ENCODE measurements around the gene CTNNA3. TPM values are rescaled to one million over a fixed set of nuclear protein-coding genes. Genes with fewer than 3 reads are reported as not detected.

CTNNA3 gene
- total RNA-seq, 1 experiment from 2014 or later, result 0.32 TPM

DNA sequence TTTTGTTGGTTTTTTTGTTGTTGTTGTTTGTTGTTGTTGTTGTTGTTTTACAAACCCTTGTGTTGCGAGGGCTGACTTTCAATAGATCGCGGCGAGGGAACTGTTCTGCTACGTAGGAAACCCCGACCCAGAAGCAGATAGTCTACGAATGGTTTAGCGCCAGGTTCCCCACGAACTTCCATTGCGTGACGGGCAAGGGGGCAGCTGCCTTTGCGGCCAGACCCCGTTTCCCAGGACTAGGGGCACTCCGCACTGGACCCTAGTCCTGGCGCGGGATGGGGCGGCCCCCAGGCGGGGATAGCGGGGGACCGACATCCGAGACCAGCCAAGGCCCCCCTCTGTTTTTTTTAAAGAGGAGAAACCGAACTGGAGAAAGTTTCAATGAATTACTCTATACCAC is 650.6 kb downstream of the CTNNA3 start:
- Histone ChIP-seq H3K79me2 (ENCODE audit: insufficient read depth, low read length) (no peaks in the 10 kb centered on the region), H3K9me2 (ENCODE audit: insufficient read depth) (no peaks in the 10 kb centered on the region), H2AFZ (ENCODE audit: low read depth, low read length, poor library complexity, severe bottlenecking) (no peak overlapping the region), H3K9ac (ENCODE audit: low read length) (no peak overlapping the region), H4K20me1 (ENCODE audit: insufficient read depth) (no peaks in the 10 kb centered on the region), H3K4me3 (replicated peaks in 1 of 2; ENCODE audit: low read depth in 1 of 2, low read length in 2 of 2) (no peak overlapping the region), H3K4me1 (ENCODE audit: control insufficient read depth in 1 of 2, insufficient read depth in 2 of 2, low read length in 2 of 2) (no peaks in the 10 kb centered on the region; a peak in 1 of 4 replicates), H3K36me3 (ENCODE audit: control insufficient read depth in 1 of 2, insufficient read depth in 2 of 2, low read length in 2 of 2) (no peaks in the 10 kb centered on the region), H3K27ac (ENCODE audit: low read depth, low read length) (no peak overlapping the region), H3K27me3 (ENCODE audit: insufficient read depth, low read length) (no peaks in the 10 kb centered on the region), H3K4me2 (ENCODE audit: low read length) (no peak overlapping the region), H3K9me3 (ENCODE audit: control insufficient read depth in 1 of 2, insufficient read depth in 1 of 2, low read depth in 1 of 2, low read length in 2 of 2) (no peaks in the 10 kb centered on the region)
- no TSS peak for BruUV-seq (replicated peaks)
- ChIA-PET CTCF (no interaction called here), RAD21 (ENCODE audit: low non-redundant PET in 1 of 2, low total read pairs in 2 of 2, uncharacterized antibody in 2 of 2, unreplicated experiment in 2 of 2) (no interaction called here), POLR2A (no interaction called here)
- intact Hi-C loops (cut with micrococcal nuclease), result no loop called here
- ATAC-seq (no peak), DNase-seq (ENCODE audit: low read depth, low spot score) (no peak)
- no peak for TF ChIP-seq CBX3 (IDR thresholded peaks at IDR 0.05; ENCODE audit: low read depth)

- Histone ChIP-seq H3K79me2 (ENCODE audit: insufficient read depth, low read length) (no peaks in the 10 kb centered on the region), H3K27ac (ENCODE audit: low read depth, low read length) (no peak overlapping the region), H3K36me3 (ENCODE audit: control insufficient read depth in 1 of 2, insufficient read depth in 2 of 2, low read length in 2 of 2) (no peaks in the 10 kb centered on the region), H3K9ac (ENCODE audit: low read length) (no peak overlapping the region), H3K4me3 (replicated peaks in 1 of 2; ENCODE audit: low read depth in 1 of 2, low read length in 2 of 2) (no peak overlapping the region), H4K20me1 (ENCODE audit: insufficient read depth) (no peaks in the 10 kb centered on the region), H3K4me1 (ENCODE audit: control insufficient read depth in 1 of 2, insufficient read depth in 2 of 2, low read length in 2 of 2) (no peaks in the 10 kb centered on the region; a peak in 1 of 4 replicates), H3K9me3 (ENCODE audit: control insufficient read depth in 1 of 2, insufficient read depth in 1 of 2, low read depth in 1 of 2, low read length in 2 of 2) (no peaks in the 10 kb centered on the region), H3K9me2 (ENCODE audit: insufficient read depth) (no peaks in the 10 kb centered on the region), H2AFZ (ENCODE audit: low read depth, low read length, poor library complexity, severe bottlenecking) (no peak overlapping the region), H3K4me2 (ENCODE audit: low read length) (no peak overlapping the region), H3K27me3 (ENCODE audit: insufficient read depth, low read length) (no peaks in the 10 kb centered on the region)
- TF ChIP-seq CEBPB (IDR thresholded peaks at IDR 0.05; ENCODE audit: low read depth), result no peak
- TF ChIP-seq CTCF (IDR thresholded peaks at IDR 0.05 in 2 of 3, conservative IDR thresholded peaks at IDR 0.05 in 1 of 3; ENCODE audit: borderline replicate concordance in 1 of 3, insufficient read depth in 1 of 3, low read depth in 2 of 3, low read length in 2 of 3), result no peak
- TF ChIP-seq EZH2 (IDR thresholded peaks at IDR 0.05), result no peak
- TF ChIP-seq ZFX (IDR thresholded peaks at IDR 0.05), result no peak
- no peak for TF ChIP-seq POLR2AphosphoS5 (IDR thresholded peaks at IDR 0.05; ENCODE audit: low read depth, low read length)
- no peak for TF ChIP-seq JUND (IDR thresholded peaks at IDR 0.05)
- no peak for TF ChIP-seq ATF3 (IDR thresholded peaks at IDR 0.05)
- TF ChIP-seq EGR1 (IDR thresholded peaks at IDR 0.05; ENCODE audit: low read depth), result no peak
- no peak for TF ChIP-seq CBX3 (IDR thresholded peaks at IDR 0.05; ENCODE audit: low read depth)
- TF ChIP-seq, protein P1, sequence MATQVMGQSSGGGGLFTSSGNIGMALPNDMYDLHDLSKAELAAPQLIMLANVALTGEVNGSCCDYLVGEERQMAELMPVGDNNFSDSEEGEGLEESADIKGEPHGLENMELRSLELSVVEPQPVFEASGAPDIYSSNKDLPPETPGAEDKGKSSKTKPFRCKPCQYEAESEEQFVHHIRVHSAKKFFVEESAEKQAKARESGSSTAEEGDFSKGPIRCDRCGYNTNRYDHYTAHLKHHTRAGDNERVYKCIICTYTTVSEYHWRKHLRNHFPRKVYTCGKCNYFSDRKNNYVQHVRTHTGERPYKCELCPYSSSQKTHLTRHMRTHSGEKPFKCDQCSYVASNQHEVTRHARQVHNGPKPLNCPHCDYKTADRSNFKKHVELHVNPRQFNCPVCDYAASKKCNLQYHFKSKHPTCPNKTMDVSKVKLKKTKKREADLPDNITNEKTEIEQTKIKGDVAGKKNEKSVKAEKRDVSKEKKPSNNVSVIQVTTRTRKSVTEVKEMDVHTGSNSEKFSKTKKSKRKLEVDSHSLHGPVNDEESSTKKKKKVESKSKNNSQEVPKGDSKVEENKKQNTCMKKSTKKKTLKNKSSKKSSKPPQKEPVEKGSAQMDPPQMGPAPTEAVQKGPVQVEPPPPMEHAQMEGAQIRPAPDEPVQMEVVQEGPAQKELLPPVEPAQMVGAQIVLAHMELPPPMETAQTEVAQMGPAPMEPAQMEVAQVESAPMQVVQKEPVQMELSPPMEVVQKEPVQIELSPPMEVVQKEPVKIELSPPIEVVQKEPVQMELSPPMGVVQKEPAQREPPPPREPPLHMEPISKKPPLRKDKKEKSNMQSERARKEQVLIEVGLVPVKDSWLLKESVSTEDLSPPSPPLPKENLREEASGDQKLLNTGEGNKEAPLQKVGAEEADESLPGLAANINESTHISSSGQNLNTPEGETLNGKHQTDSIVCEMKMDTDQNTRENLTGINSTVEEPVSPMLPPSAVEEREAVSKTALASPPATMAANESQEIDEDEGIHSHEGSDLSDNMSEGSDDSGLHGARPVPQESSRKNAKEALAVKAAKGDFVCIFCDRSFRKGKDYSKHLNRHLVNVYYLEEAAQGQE (IDR thresholded peaks at IDR 0.05; ENCODE audit: low read depth), result no peak
- no peak for TF ChIP-seq POLR2A (IDR thresholded peaks at IDR 0.05; ENCODE audit: borderline replicate concordance, extremely low read depth, insufficient read depth, insufficient read length)
- TF ChIP-seq, protein P2, sequence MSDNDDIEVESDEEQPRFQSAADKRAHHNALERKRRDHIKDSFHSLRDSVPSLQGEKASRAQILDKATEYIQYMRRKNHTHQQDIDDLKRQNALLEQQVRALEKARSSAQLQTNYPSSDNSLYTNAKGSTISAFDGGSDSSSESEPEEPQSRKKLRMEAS (IDR thresholded peaks at IDR 0.05), result no peak
- ChIA-PET POLR2A (no interaction called here), RAD21 (ENCODE audit: low non-redundant PET in 1 of 2, low total read pairs in 2 of 2, uncharacterized antibody in 2 of 2, unreplicated experiment in 2 of 2) (no interaction called here), CTCF (no interaction called here)
- DNase-seq (ENCODE audit: low read depth, low spot score) (no peak), ATAC-seq (no peak)
- intact Hi-C loops (cut with micrococcal nuclease), result no loop called here
- no TSS peak for BruUV-seq (replicated peaks)
These were observed 653.0 kb downstream of the CTNNA3 start for GRCh38 chr10:67043041-67043440.
